ENCODE measurements around the gene LILRA6. TPM values are rescaled to one million over a fixed set of nuclear protein-coding genes. Genes with fewer than 3 reads are reported as not detected.
"Not testable (repeated sequence)": the region's sequence is repeated elsewhere in the genome, so short reads cannot be mapped to it uniquely, and the experiment has no call there.

Gene LILRA6
- total and polyA plus RNA-seq, 2 of the 8 experiments (the other 6 are each of a cell fraction or from before 2014, with no cell fraction given), result not detected

DNA sequence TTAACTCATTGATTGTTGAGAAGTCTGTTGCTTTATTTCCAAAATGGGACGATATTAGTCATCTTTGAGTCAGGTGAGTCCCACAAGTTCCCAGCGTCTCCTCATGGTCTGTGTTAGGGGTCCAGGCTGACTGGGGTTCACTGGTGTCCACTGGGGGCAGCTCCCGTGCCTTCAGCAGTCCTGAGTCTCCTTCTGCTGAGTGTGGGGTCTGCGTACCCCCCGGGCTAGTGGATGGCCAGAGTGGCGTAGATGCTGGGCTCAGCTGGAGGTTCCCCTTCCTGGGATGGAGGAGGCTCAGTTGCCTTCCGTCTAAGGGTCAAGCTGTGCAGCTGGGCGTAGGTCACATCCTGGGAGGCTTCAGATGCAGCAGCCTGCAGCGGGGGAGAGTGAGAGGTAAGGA lies 25.7 kb downstream of the LILRA6 start (continued):
- TF ChIP-seq BRCA1 (IDR thresholded peaks at IDR 0.05; ENCODE audit: low read depth, low read length), result no peak
- TF ChIP-seq TCF12 (IDR thresholded peaks at IDR 0.05; ENCODE audit: low read depth, low read length), result no peak
- no peak for TF ChIP-seq HDAC2 (IDR thresholded peaks at IDR 0.05; ENCODE audit: borderline replicate concordance in 1 of 2, low read depth in 2 of 2, low read length in 2 of 2)
- TF ChIP-seq CHD2 (IDR thresholded peaks at IDR 0.05; ENCODE audit: low read length), result no peak
- TF ChIP-seq SIX5 (IDR thresholded peaks at IDR 0.05; ENCODE audit: low read depth, low read length), result no peak
- no peak for TF ChIP-seq KDM1A (IDR thresholded peaks at IDR 0.05; ENCODE audit: borderline replicate concordance, low read length)
- no peak for TF ChIP-seq SP1 (IDR thresholded peaks at IDR 0.05; ENCODE audit: low read depth, low read length)
- TF ChIP-seq POU5F1 (IDR thresholded peaks at IDR 0.05; ENCODE audit: low read depth, low read length), result no peak
- no peak for TF ChIP-seq KDM4A (IDR thresholded peaks at IDR 0.05; ENCODE audit: low read depth, low read length, severe bottlenecking)
- TF ChIP-seq CEBPB (IDR thresholded peaks at IDR 0.05; ENCODE audit: low read depth, low read length), result no peak

DNA sequence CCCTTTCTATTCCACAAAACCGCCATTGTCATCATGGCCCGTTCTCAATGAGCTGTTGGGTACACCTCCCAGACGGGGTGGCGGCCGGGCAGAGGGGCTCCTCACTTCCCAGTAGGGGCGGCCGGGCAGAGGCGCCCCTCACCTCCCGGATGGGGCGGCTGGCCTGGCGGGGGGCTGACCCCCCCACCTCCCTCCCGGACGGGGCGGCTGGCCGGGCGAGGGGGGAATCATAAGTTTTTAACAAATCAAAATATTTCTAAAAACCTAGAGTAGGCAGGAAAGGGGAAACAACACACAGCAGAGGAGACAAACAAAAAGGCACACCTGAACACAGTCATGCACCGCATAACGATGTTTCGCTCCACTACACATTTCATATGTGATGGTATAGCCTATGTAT lies 27.9 kb downstream of the LILRA6 start:
- H2BK5ac ChIP-seq (ENCODE audit: low read depth, low read length); H3K56ac ChIP-seq (replicated peaks; ENCODE audit: insufficient read length, low read depth, low read length); H3K36me3 ChIP-seq (ENCODE audit: control insufficient read depth in 2 of 4, insufficient read depth in 4 of 4, low read length in 3 of 4); H3K23ac ChIP-seq (ENCODE audit: insufficient read length); H4K91ac ChIP-seq (replicated peaks; ENCODE audit: insufficient read length, low read length); H3K14ac ChIP-seq (ENCODE audit: insufficient read length); H3K4me3 ChIP-seq (ENCODE audit: extremely low read depth in 1 of 4, insufficient read depth in 2 of 4, low read depth in 3 of 4, low read length in 4 of 4); H3K4me1 ChIP-seq (replicated peaks in 1 of 4; ENCODE audit: control insufficient read depth in 3 of 4, insufficient read depth in 4 of 4, low read length in 3 of 4); H2BK12ac ChIP-seq (ENCODE audit: low read depth, low read length); H3K9ac ChIP-seq (replicated peaks in 1 of 4; ENCODE audit: extremely low read depth in 1 of 4, low read depth in 3 of 4, low read length in 3 of 4); H3K79me2 ChIP-seq (ENCODE audit: control insufficient read depth in 1 of 2, insufficient read depth in 2 of 2, low read length in 2 of 2); H3K9me3 ChIP-seq (ENCODE audit: insufficient read depth in 2 of 2, low read depth in 1 of 2, low read length in 1 of 2); FAIRE-seq; H2BK15ac ChIP-seq (ENCODE audit: low read length); H3K18ac ChIP-seq (ENCODE audit: extremely low read depth, low read length); H4K5ac ChIP-seq (ENCODE audit: insufficient read length, low read depth, low read length); H3K4me2 ChIP-seq (ENCODE audit: insufficient read depth in 1 of 2, low read depth in 2 of 2, low read length in 2 of 2); H3K4ac ChIP-seq (replicated peaks; ENCODE audit: insufficient read length, low read depth, low read length); DNase-seq (ENCODE audit: low read depth in 1 of 2, low spot score in 2 of 2); H2BK20ac ChIP-seq (ENCODE audit: low read length); H2BK120ac ChIP-seq (replicated peaks; ENCODE audit: low read depth, low read length); H3K23me2 ChIP-seq (ENCODE audit: low read depth, low read length); CTCF ChIA-PET (ENCODE audit: partially characterized antibody); H2AFZ ChIP-seq (ENCODE audit: low read length); H2AK5ac ChIP-seq (ENCODE audit: low read depth, low read length); H4K8ac ChIP-seq (ENCODE audit: extremely low read depth, insufficient read depth, low read length); H3K27ac ChIP-seq (ENCODE audit: low read depth, low read length); H4K20me1 ChIP-seq (replicated peaks in 1 of 2; ENCODE audit: control insufficient read depth in 1 of 2, insufficient read depth in 2 of 2, low read length in 2 of 2); H3K79me1 ChIP-seq (ENCODE audit: low read depth, low read length); H3K27me3 ChIP-seq (replicated peaks in 1 of 4; ENCODE audit: control insufficient read depth in 3 of 4, extremely low read depth in 1 of 4, insufficient read depth in 3 of 4, low read length in 3 of 4): not testable (repeated sequence)
- POLR2A ChIA-PET (ENCODE audit: partially characterized antibody), result interaction anchor here (23.4 kb wide), 1 partner anchor 25 kb away, joined by 909 read pairs; the partner anchor contains the start of genes MBOAT7, RPS9 and TSEN34
- 98% methylated on average over 9 of the region's 19 CpGs; no CpG with 5 or more reads in 1 of the 2 experiments for WGBS, 2 experiments (ENCODE audit: extremely low coverage in 1 of 2, insufficient coverage in 1 of 2, insufficient read length in 1 of 2, insufficient replicate concordance in 2 of 2, low coverage in 1 of 2, low lambda C conversion rate in 2 of 2, missing lambda C conversion rate in 1 of 2)
